Erythroblast (primary cell): ENCODE results near the gene RAD51B.

Experiments used
- GATA1 ChIP-seq: IDR thresholded peaks from 2 replicates; pipeline ENCODE4 v1.6.1; 2011; ENCODE audit warnings: low read depth, mild to moderate bottlenecking, control low read depth, low read length, moderate library complexity
- POLR2A ChIP-seq: IDR thresholded peaks from 2 replicates; pipeline ENCODE4 v1.6.1; 2011; ENCODE audit warnings: mild to moderate bottlenecking, low read length

DNA sequence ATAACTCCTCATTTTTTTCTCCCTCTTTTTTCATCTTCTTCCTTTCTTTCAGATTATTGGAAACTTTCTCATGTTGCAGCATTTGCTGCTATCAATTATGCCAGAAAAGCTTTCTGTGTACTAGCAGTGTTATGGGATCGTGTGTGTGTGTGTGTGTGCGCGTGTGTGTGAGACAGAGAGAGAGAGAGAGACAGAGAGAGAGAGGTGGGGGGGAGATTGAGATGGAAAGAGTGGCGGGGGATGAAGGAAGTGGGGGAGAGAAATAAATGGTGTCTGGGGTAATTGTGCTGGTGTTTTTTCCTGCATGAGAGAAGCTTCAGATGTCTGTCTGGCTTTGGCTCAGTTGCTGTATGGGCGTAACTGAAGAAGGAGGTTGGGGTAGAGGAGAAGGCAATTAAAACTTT is 268.9 kb downstream of the RAD51B start:
- no peak for TF ChIP-seq POLR2A
- no peak for TF ChIP-seq GATA1
